Type B pancreatic cell (in vitro differentiated cells): ENCODE results near the gene TOP2B. TPM values are rescaled to one million over a fixed set of nuclear protein-coding genes. Genes with fewer than 3 reads are reported as not detected.
A peak's percentile ranks its signal among the peaks of the same experiment; 100 is the strongest.

Source experiments
- DNase-seq: peaks from one replicate; pipeline ENCODE4 v3.0.0; 2021; ENCODE audit warnings: mixed read lengths; ENCODE audit not compliant: unreplicated experiment; ENCODE audit errors: extremely low spot score
- H3K27ac Mint-ChIP-seq: 2 replicates; pipeline ENCODE4 v1.8.0; 2021; ENCODE audit warnings: mild to moderate bottlenecking, mixed read lengths
- H3K27me3 Mint-ChIP-seq: 2 replicates; pipeline ENCODE4 v1.8.0; 2021; ENCODE audit warnings: mixed read lengths
- H3K36me3 Mint-ChIP-seq: 2 replicates; pipeline ENCODE4 v1.8.0; 2021; ENCODE audit warnings: mixed read lengths
- H3K4me1 Mint-ChIP-seq: one replicate; pipeline ENCODE4 v1.8.0; 2021; ENCODE audit warnings: mixed read lengths; ENCODE audit not compliant: unreplicated experiment
- H3K4me3 Mint-ChIP-seq: 2 replicates; pipeline ENCODE4 v1.8.0; 2021; ENCODE audit warnings: mild to moderate bottlenecking, mixed read lengths
- H3K9me3 Mint-ChIP-seq: 2 replicates; pipeline ENCODE4 v1.8.0; 2021; ENCODE audit warnings: mixed read lengths
- total RNA-seq: library from RNA; stranded (reverse); gene quantifications from 2 replicates; pipeline ENCODE4 v1.2.1, GENCODE V29; 2021; ENCODE audit warnings: low replicate concordance
- TF ChIP-seq, protein P1 (sequence below): fragments of 200-600 bp; sonication (generic); conservative IDR thresholded peaks from 2 replicates; pipeline ENCODE4 v1.5.0; 2021; ENCODE audit warnings: antibody characterized with exemption, mild to moderate bottlenecking

TOP2B gene
- total RNA-seq, 1 donor from 2014 or later = 198 TPM

DNA sequence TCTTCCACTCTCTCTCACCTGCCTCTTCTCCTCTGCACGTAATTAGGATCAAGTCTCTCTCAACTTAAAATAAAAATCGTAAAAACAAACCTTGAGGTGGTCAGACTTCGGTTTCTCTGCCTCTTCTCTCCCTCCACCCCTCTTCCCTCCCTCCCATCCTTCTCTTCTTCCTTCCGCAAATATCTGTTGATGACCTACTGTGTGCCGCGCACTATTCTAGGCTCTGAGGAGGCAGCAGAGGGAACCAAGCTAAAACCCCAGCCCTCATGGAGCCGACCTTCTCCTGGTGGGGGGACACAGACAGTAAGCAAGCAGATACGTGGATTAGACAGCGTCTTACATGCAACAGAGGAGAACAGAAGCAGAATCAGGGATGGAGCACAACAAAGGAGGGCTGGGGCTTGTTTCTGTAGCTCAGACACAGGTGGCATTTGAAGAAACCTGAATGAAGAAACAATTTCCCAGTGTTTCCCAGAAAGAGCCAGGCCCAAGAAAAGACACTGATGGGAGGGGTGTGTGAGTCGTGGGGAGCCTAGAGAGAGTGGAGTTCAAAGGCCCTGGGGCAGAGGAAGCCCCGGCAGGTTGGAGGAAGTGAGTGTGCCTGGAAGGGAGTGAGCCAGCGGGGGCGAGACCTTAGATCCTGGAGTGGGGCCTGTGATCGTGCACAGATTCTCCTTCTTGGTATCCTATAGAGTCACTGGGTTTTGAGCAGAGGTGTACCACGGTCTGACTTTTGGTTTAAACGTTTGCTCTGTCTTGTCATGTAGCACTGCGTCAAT, 80.5 kb downstream of the TOP2B start:
- Mint-ChIP-seq H3K4me3 (no peak overlapping the region), H3K27ac (no peak overlapping the region), H3K36me3 (peaks cover 42% of the 10 kb centered on the region), H3K4me1 (peaks cover 36% of the 10 kb centered on the region), H3K27me3 (peaks cover 4% of the 10 kb centered on the region), H3K9me3 (no peaks in the 10 kb centered on the region)
- DNase-seq = no peak
- TF ChIP-seq, protein P1, sequence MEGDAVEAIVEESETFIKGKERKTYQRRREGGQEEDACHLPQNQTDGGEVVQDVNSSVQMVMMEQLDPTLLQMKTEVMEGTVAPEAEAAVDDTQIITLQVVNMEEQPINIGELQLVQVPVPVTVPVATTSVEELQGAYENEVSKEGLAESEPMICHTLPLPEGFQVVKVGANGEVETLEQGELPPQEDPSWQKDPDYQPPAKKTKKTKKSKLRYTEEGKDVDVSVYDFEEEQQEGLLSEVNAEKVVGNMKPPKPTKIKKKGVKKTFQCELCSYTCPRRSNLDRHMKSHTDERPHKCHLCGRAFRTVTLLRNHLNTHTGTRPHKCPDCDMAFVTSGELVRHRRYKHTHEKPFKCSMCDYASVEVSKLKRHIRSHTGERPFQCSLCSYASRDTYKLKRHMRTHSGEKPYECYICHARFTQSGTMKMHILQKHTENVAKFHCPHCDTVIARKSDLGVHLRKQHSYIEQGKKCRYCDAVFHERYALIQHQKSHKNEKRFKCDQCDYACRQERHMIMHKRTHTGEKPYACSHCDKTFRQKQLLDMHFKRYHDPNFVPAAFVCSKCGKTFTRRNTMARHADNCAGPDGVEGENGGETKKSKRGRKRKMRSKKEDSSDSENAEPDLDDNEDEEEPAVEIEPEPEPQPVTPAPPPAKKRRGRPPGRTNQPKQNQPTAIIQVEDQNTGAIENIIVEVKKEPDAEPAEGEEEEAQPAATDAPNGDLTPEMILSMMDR = no peak

DNA sequence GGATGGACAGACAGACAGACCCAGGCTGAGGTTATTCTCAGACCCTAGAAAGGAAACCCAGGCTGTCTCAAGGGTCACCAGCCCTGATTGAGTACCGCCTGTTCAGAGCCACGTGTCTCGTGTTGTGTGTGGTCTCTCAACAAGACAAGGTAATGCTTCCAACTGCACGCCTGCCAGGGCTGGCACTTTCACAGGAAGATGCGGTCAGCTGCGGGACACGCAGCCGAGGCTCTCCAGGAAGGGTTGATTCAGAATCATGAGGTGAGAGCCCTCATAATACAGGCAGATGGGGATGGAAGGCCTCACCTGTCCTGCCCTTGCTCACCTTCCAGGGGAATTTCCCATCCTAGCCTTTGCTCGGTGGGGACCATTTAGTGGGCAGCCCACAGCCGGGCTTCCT, 81.4 kb downstream of the TOP2B start:
- no peak overlapping the region for H3K4me3 Mint-ChIP-seq
- H3K27ac Mint-ChIP-seq = no peak overlapping the region
- DNase-seq = no peak
- TF ChIP-seq, protein P1 = no peak
- peaks cover 36% of the 10 kb centered on the region for H3K4me1 Mint-ChIP-seq
- H3K27me3 Mint-ChIP-seq = peaks cover 4% of the 10 kb centered on the region
- peaks cover 37% of the 10 kb centered on the region for H3K36me3 Mint-ChIP-seq
- no peaks in the 10 kb centered on the region for H3K9me3 Mint-ChIP-seq

DNA sequence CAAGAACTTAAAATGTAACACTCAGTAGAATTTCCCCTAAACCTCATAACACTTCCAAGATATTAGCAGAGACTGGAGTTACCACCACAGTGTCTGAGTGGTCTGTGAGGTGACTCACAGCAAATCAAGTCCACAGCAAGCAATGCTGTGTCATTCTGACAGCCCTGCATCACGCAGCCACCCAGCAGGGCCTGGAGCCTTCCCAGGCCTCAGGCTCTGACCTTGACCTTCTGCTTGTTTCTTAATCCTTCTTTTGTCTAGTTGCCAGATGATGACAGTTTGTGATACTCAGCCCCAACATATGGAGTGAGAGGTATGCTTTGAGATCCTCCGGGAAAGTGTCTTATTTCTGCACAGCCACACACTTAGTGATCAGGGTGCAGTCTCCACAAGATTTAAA, 82.5 kb downstream of the TOP2B start:
- peak overlapping the region; percentile 48 for H3K27ac Mint-ChIP-seq
- TF ChIP-seq, protein P1 = no peak

DNA sequence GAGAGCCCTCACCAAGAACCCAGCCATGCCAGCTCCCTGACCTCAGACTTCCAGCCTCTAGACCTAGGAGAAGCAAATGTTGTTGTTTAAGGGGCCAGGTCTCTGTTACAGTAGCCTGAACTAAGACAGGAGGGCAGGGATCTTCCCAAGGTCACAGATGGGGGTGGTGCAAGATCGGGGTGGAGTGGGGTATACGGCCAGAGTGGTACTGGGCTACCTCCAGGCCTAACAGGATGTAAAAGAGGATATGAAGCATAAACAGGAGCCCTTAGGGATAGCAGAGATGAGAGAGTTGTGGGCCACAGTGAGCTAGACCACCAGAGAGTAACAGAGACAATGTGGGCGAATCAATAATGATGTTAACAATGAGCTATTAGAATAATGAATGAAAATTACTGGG, 82.9 kb downstream of the TOP2B start:
- peak overlapping the region; percentile 48 for H3K27ac Mint-ChIP-seq
- H3K4me1 Mint-ChIP-seq = peaks cover 36% of the 10 kb centered on the region
- H3K27me3 Mint-ChIP-seq = peaks cover 4% of the 10 kb centered on the region
- H3K4me3 Mint-ChIP-seq = peak overlapping the region; percentile 0
- no peaks in the 10 kb centered on the region for H3K9me3 Mint-ChIP-seq
- peaks cover 42% of the 10 kb centered on the region for H3K36me3 Mint-ChIP-seq
- DNase-seq = no peak
- TF ChIP-seq, protein P1 = no peak

More for the DNA sequence above, 82.5 kb downstream of the TOP2B start:
- Mint-ChIP-seq H3K4me3 (peak overlapping the region; percentile 0), H3K4me1 (peaks cover 36% of the 10 kb centered on the region), H3K27me3 (peaks cover 4% of the 10 kb centered on the region), H3K9me3 (no peaks in the 10 kb centered on the region), H3K36me3 (peaks cover 42% of the 10 kb centered on the region)
- DNase-seq = no peak

DNA sequence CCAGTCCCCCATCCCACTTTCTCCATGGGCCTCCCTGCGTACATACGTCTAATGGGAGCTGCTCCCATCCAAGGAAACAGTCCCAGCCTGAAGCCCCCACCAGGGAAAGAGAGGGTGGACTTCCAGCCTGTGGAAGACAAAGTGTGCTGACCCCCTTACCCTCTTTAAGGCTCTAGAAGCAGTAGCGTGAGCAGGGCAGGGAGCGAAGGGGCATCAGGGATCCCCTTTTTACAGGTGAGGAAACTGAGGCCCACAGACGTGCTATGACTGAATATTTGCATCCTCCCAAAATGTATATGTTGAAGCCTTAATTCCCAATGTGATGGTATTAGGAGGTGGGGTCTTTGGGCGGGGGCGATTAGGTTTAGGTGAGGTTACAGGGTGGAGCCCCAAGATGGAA, 83.4 kb downstream of the TOP2B start:
- H3K36me3 Mint-ChIP-seq = peaks cover 42% of the 10 kb centered on the region

More for the DNA sequence above, 83.4 kb downstream of the TOP2B start:
- TF ChIP-seq, protein P1 = no peak
- no peak overlapping the region for H3K27ac Mint-ChIP-seq
- no peak overlapping the region for H3K4me3 Mint-ChIP-seq
- no peak for DNase-seq
- peaks cover 36% of the 10 kb centered on the region for H3K4me1 Mint-ChIP-seq
- H3K27me3 Mint-ChIP-seq = peaks cover 4% of the 10 kb centered on the region
- H3K9me3 Mint-ChIP-seq = no peaks in the 10 kb centered on the region
